Right lobe of liver (tissue), 4 donors: Measurements from ENCODE around the gene PYGB.

Experiments
- CTCF ChIP-seq, 4 donors: fragments of 200-600 bp in 3 of 4; fragments of 450-650 bp in 1 of 4; IDR thresholded peaks; one replicate each; pipeline versions ENCODE4 v1.5.1 to v1.8.0; 2016 to 2022; ENCODE audit warnings: antibody characterized with exemption in 4 of 4, mild to moderate bottlenecking in 2 of 4
- POLR2A ChIP-seq: fragments of 450-650 bp; IDR thresholded peaks from one replicate; pipeline ENCODE4 v1.6.1; 2017; ENCODE audit warnings: antibody characterized with exemption, mild to moderate bottlenecking
- donor health status: DM: no; HTN: no; CAD: no.
- donor health status: DM: no; HTN: no; CAD: no.
- donor health status: DM: no; HTN: yes; CAD: no.

- TF ChIP-seq CTCF (IDR thresholded peaks at IDR 0.05) (no peak), POLR2A (no peak)
Measured at GRCh38 chr20:25315418-25316210, 67.7 kb downstream of the PYGB start.
